Cardiac muscle cell (in vitro differentiated cells and primary cell): ENCODE measurements around the gene KRTAP20-2. TPM values are rescaled to one million over a fixed set of nuclear protein-coding genes. Genes with fewer than 3 reads are reported as not detected.

Source experiments
- DNase-seq, 2 donors: peaks; one replicate each; pipeline versions ENCODE4 v3.0.0 to v3.0.0-alpha.2; 2010 to 2017; ENCODE audit warnings: low read depth in 1 of 2, low spot score in 1 of 2
- H3K27ac ChIP-seq: fragments of 200-600 bp; sonication (generic); 2 replicates; pipeline ENCODE4 v1.5.1; 2016
- H3K27me3 ChIP-seq: fragments of 200-600 bp; sonication (generic); 2 replicates; pipeline ENCODE4 v1.6.0; 2016; ENCODE audit warnings: control low read depth
- H3K36me3 ChIP-seq: fragments of 200-600 bp; sonication (generic); 2 replicates; pipeline ENCODE4 v1.5.1; 2016; ENCODE audit warnings: control low read depth
- H3K4me1 ChIP-seq: fragments of 200-600 bp; sonication (generic); 2 replicates; pipeline ENCODE4 v1.8.1; 2017; ENCODE audit warnings: low read depth, mild to moderate bottlenecking, mixed run types
- H3K4me3 ChIP-seq: fragments of 200-600 bp; sonication (generic); 2 replicates; pipeline ENCODE4 v1.5.1; 2016; ENCODE audit warnings: mild to moderate bottlenecking
- H3K9me3 ChIP-seq: fragments of 200-600 bp; sonication (generic); 2 replicates; pipeline ENCODE4 v1.5.1; 2017; ENCODE audit warnings: low read depth, mild to moderate bottlenecking, control low read depth
- polyA plus RNA-seq: library from polyadenylated mRNA; unstranded; fragments of >200 nt; fragmentation: Nextera tagmentation; extraction: Ambion mirVana; gene quantifications from 2 replicates; pipeline ENCODE4 v1.2.1, GENCODE V29; 2016
- total RNA-seq: library from RNA; depleted of rRNA; stranded (reverse); fragments of >200 nt; gene quantifications from 2 replicates; pipeline ENCODE4 v1.2.3, GENCODE V29; 2016
- TF ChIP-seq, protein P1 (sequence below): IDR thresholded peaks from 2 replicates; pipeline ENCODE4 v1.5.1; 2012; ENCODE audit warnings: low read depth, mild to moderate bottlenecking, low read length

Gene KRTAP20-2
- total and polyA plus RNA-seq, 2 experiments from 2014 or later: not detected

DNA sequence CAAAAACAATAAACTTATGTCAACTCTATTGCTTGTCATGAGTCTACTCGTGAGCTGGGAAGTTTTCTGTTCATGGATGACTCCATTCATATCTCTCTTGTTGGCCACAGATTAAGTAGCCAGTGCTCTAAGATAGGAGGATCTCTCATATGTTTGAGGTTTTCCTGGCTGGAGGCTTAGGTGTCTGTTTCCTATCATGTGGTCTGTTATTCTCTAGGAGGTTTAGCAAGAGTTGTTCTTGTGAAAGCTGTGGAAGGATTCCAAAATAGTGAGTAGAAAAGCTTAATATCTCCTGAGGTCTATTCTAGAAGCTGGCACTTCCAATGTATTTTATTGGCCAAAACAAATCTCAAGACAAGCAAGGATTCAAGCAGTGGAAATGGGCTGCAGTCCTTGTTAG is 5.8 kb upstream of the KRTAP20-2 start:
- TF ChIP-seq, protein P1, sequence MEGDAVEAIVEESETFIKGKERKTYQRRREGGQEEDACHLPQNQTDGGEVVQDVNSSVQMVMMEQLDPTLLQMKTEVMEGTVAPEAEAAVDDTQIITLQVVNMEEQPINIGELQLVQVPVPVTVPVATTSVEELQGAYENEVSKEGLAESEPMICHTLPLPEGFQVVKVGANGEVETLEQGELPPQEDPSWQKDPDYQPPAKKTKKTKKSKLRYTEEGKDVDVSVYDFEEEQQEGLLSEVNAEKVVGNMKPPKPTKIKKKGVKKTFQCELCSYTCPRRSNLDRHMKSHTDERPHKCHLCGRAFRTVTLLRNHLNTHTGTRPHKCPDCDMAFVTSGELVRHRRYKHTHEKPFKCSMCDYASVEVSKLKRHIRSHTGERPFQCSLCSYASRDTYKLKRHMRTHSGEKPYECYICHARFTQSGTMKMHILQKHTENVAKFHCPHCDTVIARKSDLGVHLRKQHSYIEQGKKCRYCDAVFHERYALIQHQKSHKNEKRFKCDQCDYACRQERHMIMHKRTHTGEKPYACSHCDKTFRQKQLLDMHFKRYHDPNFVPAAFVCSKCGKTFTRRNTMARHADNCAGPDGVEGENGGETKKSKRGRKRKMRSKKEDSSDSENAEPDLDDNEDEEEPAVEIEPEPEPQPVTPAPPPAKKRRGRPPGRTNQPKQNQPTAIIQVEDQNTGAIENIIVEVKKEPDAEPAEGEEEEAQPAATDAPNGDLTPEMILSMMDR: no peak
- Histone ChIP-seq H3K4me3 (no peak overlapping the region), H3K36me3 (no peaks in the 10 kb centered on the region), H3K9me3 (no peaks in the 10 kb centered on the region), H3K27me3 (no peaks in the 10 kb centered on the region), H3K4me1 (no peaks in the 10 kb centered on the region), H3K27ac (no peak overlapping the region)
- peak in 1 of 2 donors; percentile 0 for DNase-seq

DNA sequence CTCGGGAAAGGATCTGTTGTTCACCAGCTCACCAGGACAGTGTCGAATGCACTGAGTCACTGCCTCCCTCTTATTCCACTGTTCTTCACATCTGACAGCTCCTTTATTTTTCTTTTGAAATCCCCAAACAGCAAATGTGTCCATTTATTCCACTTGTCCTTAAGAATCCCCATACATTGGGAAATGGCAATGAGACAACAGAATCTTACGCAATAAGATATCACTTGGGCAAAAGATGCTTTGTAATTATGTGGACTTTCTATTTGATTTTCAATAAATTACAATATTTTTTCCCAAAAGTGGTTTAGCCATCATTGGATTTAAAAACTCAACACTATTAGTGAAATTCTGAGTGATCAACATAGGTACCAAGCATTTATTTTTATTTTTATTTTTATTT is 3.7 kb downstream of the KRTAP20-2 start:
- H3K9me3 ChIP-seq: no peaks in the 10 kb centered on the region
- no peaks in the 10 kb centered on the region for H3K36me3 ChIP-seq
- H3K27me3 ChIP-seq: no peaks in the 10 kb centered on the region
- TF ChIP-seq, protein P1: no peak
- H3K4me1 ChIP-seq: no peaks in the 10 kb centered on the region
- H3K27ac ChIP-seq: no peak overlapping the region
- DNase-seq: no peak
- H3K4me3 ChIP-seq: no peak overlapping the region

DNA sequence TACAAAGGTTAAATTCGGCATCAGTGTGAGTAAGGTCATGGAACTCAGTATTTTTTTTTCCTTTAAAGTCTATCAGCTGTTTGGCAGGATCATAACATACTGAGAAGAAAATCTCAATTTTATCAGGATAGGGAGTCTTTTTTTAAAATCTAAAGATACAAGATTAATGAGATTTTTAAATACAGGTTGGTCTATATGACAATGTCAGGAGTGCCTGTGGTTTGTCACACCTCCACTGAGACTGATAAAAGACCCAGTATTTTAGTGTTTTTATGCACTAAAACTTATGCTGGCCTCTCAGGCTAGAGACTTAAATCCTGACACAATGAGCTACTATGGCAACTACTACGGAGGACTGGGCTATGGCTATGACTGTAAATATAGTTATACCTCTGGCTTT is 7.6 kb downstream of the KRTAP20-2 start, which contains the start of gene KRTAP20-3:
TSS of gene KRTAP20-3 (plus strand) at position 301 of the 400 bp plus-strand sequence.
- TF ChIP-seq, protein P1: no peak
- no peak for DNase-seq
- Histone ChIP-seq H3K27me3 (no peaks in the 10 kb centered on the region), H3K36me3 (no peaks in the 10 kb centered on the region), H3K9me3 (no peaks in the 10 kb centered on the region), H3K4me3 (no peak within 1 kb of the TSS), H3K27ac (no peak within 1 kb of the TSS), H3K4me1 (no peaks in the 10 kb centered on the region)

DNA sequence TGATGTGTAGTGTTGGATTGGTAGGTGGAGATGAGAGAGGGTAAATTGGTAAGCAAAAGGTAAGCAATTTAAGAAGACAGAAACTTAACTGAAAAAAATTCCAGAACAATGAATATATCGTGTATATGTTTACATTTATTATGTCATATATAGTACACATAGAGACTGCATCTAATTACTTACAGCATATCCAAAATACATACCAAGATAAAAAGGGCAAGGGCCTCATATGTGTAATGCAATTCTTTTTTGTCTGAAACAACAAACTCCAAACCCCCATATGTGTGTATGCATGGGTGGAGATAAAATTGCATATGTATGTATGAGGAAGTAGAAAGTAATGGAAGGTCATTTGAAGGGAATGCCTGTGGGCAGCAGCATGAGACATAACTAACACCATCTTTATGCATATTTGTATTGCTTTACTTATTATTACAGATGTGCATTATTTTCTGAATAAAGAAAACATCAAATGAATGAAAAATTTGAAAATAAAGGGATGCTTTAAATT is 12.0 kb downstream of the KRTAP20-2 start:
- Histone ChIP-seq H3K4me1 (no peaks in the 10 kb centered on the region), H3K36me3 (no peaks in the 10 kb centered on the region), H3K27me3 (no peaks in the 10 kb centered on the region), H3K4me3 (no peak overlapping the region), H3K9me3 (no peaks in the 10 kb centered on the region), H3K27ac (no peak overlapping the region)
- TF ChIP-seq, protein P1: no peak
- DNase-seq: no peak

DNA sequence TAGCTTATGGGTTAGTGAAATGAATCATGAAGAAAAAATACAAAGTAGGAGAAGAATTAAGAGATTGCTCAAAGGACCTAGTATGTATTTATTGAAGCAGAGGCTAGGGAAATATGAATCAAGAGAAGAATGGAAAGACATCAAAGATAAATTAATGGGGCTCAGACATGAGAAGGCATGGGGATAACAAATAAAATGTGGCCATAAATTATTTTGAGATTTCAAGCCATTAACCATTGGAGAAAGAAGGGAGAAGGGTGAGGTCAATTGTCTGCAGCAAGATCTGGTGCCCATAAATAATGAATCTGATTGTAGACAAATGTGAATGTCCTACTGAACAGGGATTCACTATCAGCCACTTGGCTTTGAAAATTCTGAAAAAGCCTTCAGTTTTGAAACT is 17.9 kb downstream of the KRTAP20-2 start:
- H3K27ac ChIP-seq: no peak overlapping the region
- no peak overlapping the region for H3K4me3 ChIP-seq
- no peaks in the 10 kb centered on the region for H3K27me3 ChIP-seq
- no peaks in the 10 kb centered on the region for H3K36me3 ChIP-seq
- no peaks in the 10 kb centered on the region for H3K4me1 ChIP-seq
- TF ChIP-seq, protein P1: no peak
- no peaks in the 10 kb centered on the region for H3K9me3 ChIP-seq
- no peak for DNase-seq
